CD4-positive, alpha-beta memory T cell (primary cell): ENCODE measurements around the gene TYW1. TPM values are rescaled to one million over a fixed set of nuclear protein-coding genes. Genes with fewer than 3 reads are reported as not detected.
"Not testable (repeated sequence)": the region's sequence is repeated elsewhere in the genome, so short reads cannot be mapped to it uniquely, and the experiment has no call there.

Experiments
- CTCF ChIA-PET: fragments of 350-600 bp; sonication (Branson Sonifier 250); formaldehyde crosslinking; loops from one replicate; lab custom pipeline; 2021; ENCODE audit warnings: inconsistent platforms; ENCODE audit not compliant: partially characterized antibody; lab: Charles Lee
- POLR2A ChIA-PET: fragments of 350-600 bp; sonication (Branson Sonifier 250); formaldehyde crosslinking; loops from one replicate; lab custom pipeline; 2021; ENCODE audit not compliant: partially characterized antibody; lab: Charles Lee
- DNase-seq, 5 donors: peaks; one replicate each; pipeline versions ENCODE4 v3.0.0 to v3.0.0-alpha.2; 2020 to 2022; ENCODE audit warnings: mixed read lengths in 1 of 5
- H3K27ac ChIP-seq: one replicate; pipeline ENCODE4 v1.7.0; 2013; ENCODE audit warnings: low read depth, low read length
- H3K27me3 ChIP-seq: 2 replicates; pipeline ENCODE4 v1.7.0; 2013; ENCODE audit warnings: mild to moderate bottlenecking, low read length, moderate library complexity; ENCODE audit not compliant: insufficient read depth
- H3K36me3 ChIP-seq: 2 replicates; pipeline ENCODE4 v1.7.0; 2013; ENCODE audit warnings: mild to moderate bottlenecking, low read length, moderate library complexity; ENCODE audit not compliant: insufficient read depth
- H3K4me1 ChIP-seq: 2 replicates; pipeline ENCODE4 v1.7.0; 2013; ENCODE audit warnings: mild to moderate bottlenecking, low read length, moderate library complexity; ENCODE audit not compliant: insufficient read depth
- H3K4me3 ChIP-seq, 2 donors: one replicate each; pipeline ENCODE4 v1.7.0; 2013; ENCODE audit warnings: low read length in 2 of 2, mild to moderate bottlenecking in 1 of 2
- H3K9me3 ChIP-seq, 2 donors: one replicate each; pipeline ENCODE4 v1.7.0; 2013; ENCODE audit warnings: low read length in 2 of 2, control low read depth in 1 of 2; ENCODE audit not compliant: control insufficient read depth in 1 of 2
- H3K27ac Mint-ChIP-seq, 7 donors: one replicate each; pipeline ENCODE4 v1.8.0; 2020 to 2021; ENCODE audit warnings: mixed read lengths in 7 of 7, mild to moderate bottlenecking in 6 of 7, inconsistent platforms in 3 of 7, moderate library complexity in 3 of 7
- H3K27me3 Mint-ChIP-seq, 2 donors: one replicate each; pipeline ENCODE4 v1.8.0; 2020 to 2021; ENCODE audit warnings: mixed read lengths in 2 of 2
- H3K36me3 Mint-ChIP-seq, 2 donors: one replicate each; pipeline ENCODE4 v1.8.0; 2020 to 2021; ENCODE audit warnings: mixed read lengths in 2 of 2, inconsistent platforms in 1 of 2, mild to moderate bottlenecking in 1 of 2
- H3K4me1 Mint-ChIP-seq, 4 donors: one replicate each; pipeline ENCODE4 v1.8.0; 2020 to 2021; ENCODE audit warnings: mixed read lengths in 4 of 4, mild to moderate bottlenecking in 1 of 4
- H3K4me3 Mint-ChIP-seq, 8 donors: one replicate each; pipeline ENCODE4 v1.8.0; 2020 to 2021; ENCODE audit warnings: mixed read lengths in 8 of 8, mild to moderate bottlenecking in 7 of 8, moderate library complexity in 6 of 8, inconsistent platforms in 3 of 8
- H3K9me3 Mint-ChIP-seq, 8 donors: one replicate each; pipeline ENCODE4 v1.8.0; 2020 to 2021; ENCODE audit warnings: mixed read lengths in 8 of 8, mild to moderate bottlenecking in 5 of 8, inconsistent platforms in 3 of 8, moderate library complexity in 1 of 8
- intact Hi-C: fragments of 100-400 bp; cut with micrococcal nuclease; formaldehyde crosslinking; loops from one replicate; pipeline ENCODE4 v1.15.1; 2023
- polyA plus RNA-seq, 2 donors: library from polyadenylated mRNA; unstranded; fragments of 300-500 nt; fragmentation: Illumina TruSeq; gene quantifications; one replicate each; pipeline ENCODE4 v1.2.3, GENCODE V29; 2021
- total RNA-seq, 2 experiments: library from RNA; stranded (reverse); gene quantifications; one replicate each; pipeline ENCODE4 v1.2.3, GENCODE V29; 2021

Gene TYW1
- total and polyA plus RNA-seq, 4 experiments from 2014 or later = 19.2 to 32.3 (median 27.7) TPM

DNA sequence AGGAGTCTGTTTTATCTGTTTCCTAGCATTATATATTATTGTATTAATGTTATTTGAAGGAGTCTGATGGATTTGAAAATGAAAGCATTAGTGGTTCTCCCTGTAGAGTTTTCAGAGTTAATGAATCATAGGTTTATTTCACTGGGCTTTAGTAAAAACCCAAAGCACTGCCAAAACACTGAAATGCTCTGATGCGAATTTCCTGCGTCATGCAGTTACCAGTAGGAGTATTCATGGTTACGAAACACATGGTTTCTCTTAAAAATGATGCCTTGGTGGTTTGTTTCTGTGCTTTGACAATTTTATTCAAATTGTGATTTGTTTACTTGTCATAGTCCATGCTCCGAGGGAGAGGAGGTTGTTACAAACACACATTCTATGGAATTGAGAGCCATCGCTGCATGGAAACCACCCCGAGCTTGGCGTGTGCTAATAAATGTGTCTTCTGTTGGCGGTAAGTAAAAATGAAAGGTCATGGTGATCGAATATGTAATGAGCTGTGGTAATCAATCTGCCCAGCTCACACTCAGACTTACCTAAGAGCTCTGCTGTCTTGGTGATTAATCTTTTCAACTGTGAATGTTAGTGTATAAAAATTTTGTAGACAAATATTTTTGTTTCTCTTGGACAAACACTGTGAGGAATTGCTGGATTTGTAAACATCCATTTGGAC lies 70.5 kb downstream of the TYW1 start:
- not testable (repeated sequence) for H3K9me3 ChIP-seq, H3K4me3 Mint-ChIP-seq

DNA sequence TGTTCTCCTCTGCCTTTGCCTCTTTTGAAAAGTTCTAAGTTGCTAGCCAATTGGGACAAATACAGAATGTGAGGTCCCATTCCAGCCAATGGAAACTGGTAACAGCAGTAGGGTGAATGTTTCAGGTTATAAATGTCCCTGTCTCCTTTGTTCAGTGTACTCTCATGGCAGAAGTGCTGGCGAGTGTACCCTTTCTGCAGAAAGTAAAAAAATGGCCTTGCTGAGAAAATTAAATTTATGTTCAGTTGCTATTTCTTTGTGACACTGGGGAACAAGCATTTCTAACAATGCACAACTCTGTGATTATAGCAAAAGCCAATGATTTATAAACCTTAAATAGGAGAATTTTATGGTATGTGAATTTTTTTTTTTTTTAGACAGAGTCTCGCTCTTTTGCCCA lies 79.5 kb downstream of the TYW1 start:
- H3K27me3 Mint-ChIP-seq, intact Hi-C loops, H3K4me1 ChIP-seq, H3K9me3 ChIP-seq, H3K4me3 Mint-ChIP-seq, H3K27me3 ChIP-seq, H3K27ac ChIP-seq, H3K36me3 ChIP-seq, H3K4me3 ChIP-seq, POLR2A ChIA-PET, H3K4me1 Mint-ChIP-seq, DNase-seq, CTCF ChIA-PET, H3K27ac Mint-ChIP-seq: not testable (repeated sequence)
- Mint-ChIP-seq H3K9me3 (peaks cover 0 to 59% (median 49%) of the 10 kb centered on the region in 8 donors), H3K36me3 (peaks cover 66 to 71% of the 10 kb centered on the region in 2 donors)

More for the DNA sequence above, 70.5 kb downstream of the TYW1 start:
- H3K27ac ChIP-seq, H3K4me3 ChIP-seq, H3K4me1 Mint-ChIP-seq, H3K4me1 ChIP-seq, POLR2A ChIA-PET, H3K36me3 ChIP-seq, H3K27me3 ChIP-seq, H3K27me3 Mint-ChIP-seq, CTCF ChIA-PET, DNase-seq, intact Hi-C loops: not testable (repeated sequence)
- Mint-ChIP-seq H3K36me3 (peaks cover 55 to 63% of the 10 kb centered on the region in 2 donors), H3K9me3 (peaks cover 4 to 13% (median 5%) of the 10 kb centered on the region in 8 donors), H3K27ac (peak overlapping the region in 4 of 7 donors; percentile 30 to 57 (median 43))

DNA sequence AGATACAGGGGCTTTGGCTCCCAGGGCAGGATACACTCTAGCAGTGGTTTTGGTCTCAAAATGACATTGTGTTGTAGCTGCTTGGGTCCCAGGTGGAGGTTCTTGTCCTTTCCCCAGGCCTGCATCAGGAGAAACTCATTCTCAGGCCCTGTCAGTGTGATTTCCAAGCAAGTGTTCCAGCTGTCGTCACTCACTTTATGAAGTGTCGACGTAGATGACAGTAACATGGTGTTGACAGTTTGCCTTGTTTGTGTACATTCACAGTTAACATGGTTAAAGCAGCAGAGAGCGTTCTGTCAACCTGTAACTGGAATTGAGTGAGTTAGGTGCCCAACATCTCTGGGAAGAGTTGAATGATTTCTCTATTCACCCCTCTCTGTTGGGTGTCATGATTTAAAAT lies 86.2 kb downstream of the TYW1 start:
- H3K4me3 Mint-ChIP-seq, intact Hi-C loops, DNase-seq, H3K27ac Mint-ChIP-seq, H3K27ac ChIP-seq, H3K27me3 ChIP-seq, CTCF ChIA-PET, H3K4me1 ChIP-seq, H3K36me3 ChIP-seq, H3K27me3 Mint-ChIP-seq, H3K9me3 ChIP-seq, H3K4me3 ChIP-seq, POLR2A ChIA-PET: not testable (repeated sequence)
- H3K9me3 Mint-ChIP-seq = peaks cover 0 to 32% (median 27%) of the 10 kb centered on the region in 8 donors
- H3K36me3 Mint-ChIP-seq = peaks cover 70 to 83% of the 10 kb centered on the region in 2 donors
- H3K4me1 Mint-ChIP-seq = peaks cover 2 to 17% (median 11%) of the 10 kb centered on the region in 4 donors

DNA sequence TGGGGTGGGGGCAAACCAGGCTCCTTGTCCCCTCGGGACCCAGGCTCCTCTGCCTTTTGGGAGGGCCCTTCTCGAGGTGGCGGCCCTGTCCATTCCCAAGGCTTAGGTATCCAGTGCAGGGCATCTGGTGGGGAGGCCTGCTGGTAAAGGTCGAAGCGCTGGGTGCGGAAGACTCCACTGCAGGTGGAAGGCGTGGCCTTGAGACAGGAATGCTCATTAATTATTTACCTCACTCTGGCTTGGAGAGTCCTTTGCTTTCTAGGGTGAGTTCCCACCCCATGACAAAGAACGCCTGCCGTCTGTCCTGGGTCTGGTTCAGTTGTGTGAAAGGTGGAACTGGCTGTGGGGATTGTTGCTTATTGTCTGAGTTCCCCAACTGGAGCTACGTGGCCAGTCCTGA lies 92.6 kb downstream of the TYW1 start:
- H3K9me3 Mint-ChIP-seq, CTCF ChIA-PET, H3K9me3 ChIP-seq, H3K27me3 ChIP-seq, DNase-seq, H3K4me3 Mint-ChIP-seq, H3K27ac ChIP-seq, intact Hi-C loops, POLR2A ChIA-PET, H3K4me1 Mint-ChIP-seq, H3K36me3 ChIP-seq, H3K4me3 ChIP-seq, H3K27ac Mint-ChIP-seq, H3K27me3 Mint-ChIP-seq, H3K4me1 ChIP-seq: not testable (repeated sequence)
- peaks cover 38 to 40% of the 10 kb centered on the region in 2 donors for H3K36me3 Mint-ChIP-seq

DNA sequence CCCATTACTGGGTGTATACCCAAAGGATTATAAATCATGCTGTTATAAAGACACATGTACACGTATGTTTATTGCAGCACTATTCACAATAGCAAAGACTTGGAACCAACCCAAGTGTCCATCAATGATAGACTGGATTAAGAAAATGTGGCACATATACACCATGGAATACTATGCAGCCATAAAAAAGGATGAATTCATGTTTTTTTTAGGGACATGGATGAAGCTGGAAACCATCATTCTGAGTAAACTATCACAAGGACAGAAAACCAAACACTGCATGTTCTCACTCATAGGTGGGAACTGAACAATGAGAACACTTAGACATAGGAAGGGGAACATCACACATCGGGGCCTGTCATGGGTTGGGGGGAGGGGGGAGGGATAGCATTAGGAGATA lies 94.4 kb downstream of the TYW1 start:
- CTCF ChIA-PET, intact Hi-C loops, H3K9me3 Mint-ChIP-seq, H3K27me3 Mint-ChIP-seq, H3K27me3 ChIP-seq, H3K27ac ChIP-seq, POLR2A ChIA-PET, DNase-seq, H3K4me1 Mint-ChIP-seq, H3K4me3 Mint-ChIP-seq, H3K36me3 ChIP-seq, H3K9me3 ChIP-seq, H3K4me3 ChIP-seq, H3K4me1 ChIP-seq: not testable (repeated sequence)
- Mint-ChIP-seq H3K36me3 (peaks cover 32 to 33% of the 10 kb centered on the region in 2 donors), H3K27ac (peak overlapping the region in 1 of 7 donors; percentile 41)

DNA sequence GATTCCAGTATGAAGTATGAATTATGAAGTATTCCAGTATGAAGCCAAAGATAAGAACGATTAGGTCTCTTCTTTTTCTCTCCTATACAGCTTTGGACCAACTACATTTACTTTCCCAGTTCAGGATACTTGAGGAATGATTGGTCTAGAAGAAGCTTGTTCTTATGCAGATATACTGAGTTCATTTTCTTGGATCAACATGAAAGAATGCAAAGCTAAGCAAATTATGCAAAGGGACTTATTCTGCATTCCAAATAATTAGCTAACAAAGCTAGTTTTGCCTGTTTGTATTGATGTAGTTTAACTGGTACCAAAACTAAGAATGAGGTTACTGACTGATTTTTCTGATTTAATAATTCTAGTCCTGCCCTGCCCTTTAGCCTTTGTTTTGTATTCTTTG lies 101.4 kb downstream of the TYW1 start:
- H3K27me3 ChIP-seq, H3K27me3 Mint-ChIP-seq, CTCF ChIA-PET, POLR2A ChIA-PET, H3K4me1 ChIP-seq, H3K27ac ChIP-seq, H3K4me3 ChIP-seq, H3K9me3 Mint-ChIP-seq, H3K4me3 Mint-ChIP-seq, H3K4me1 Mint-ChIP-seq, H3K27ac Mint-ChIP-seq, H3K36me3 ChIP-seq, intact Hi-C loops, H3K9me3 ChIP-seq, DNase-seq: not testable (repeated sequence)
- H3K36me3 Mint-ChIP-seq = peaks cover 36 to 46% of the 10 kb centered on the region in 2 donors

DNA sequence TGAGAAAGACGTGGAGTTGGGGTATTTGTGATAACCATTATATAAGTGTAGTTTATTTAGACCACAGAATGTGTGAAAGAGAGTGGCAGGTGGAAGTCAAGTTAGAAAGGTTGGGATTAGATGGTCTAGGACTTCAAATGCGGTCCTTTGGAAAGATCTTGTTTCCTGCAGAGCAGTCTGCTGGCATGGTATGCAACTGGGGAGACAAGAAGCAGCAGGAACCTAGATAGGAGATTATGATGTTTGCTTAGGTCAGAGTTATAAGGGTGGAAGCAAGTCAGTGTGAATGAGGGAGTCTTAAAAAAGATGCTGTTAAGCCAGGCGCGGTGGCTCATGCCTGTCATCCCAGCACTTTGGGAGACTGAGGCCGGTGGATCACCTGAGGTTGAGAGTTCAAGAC lies 102.8 kb downstream of the TYW1 start:
- intact Hi-C loops, CTCF ChIA-PET, H3K4me3 Mint-ChIP-seq, H3K27ac ChIP-seq, H3K9me3 Mint-ChIP-seq, H3K27me3 ChIP-seq, H3K4me3 ChIP-seq, DNase-seq, H3K4me1 ChIP-seq, POLR2A ChIA-PET, H3K36me3 ChIP-seq, H3K9me3 ChIP-seq, H3K27me3 Mint-ChIP-seq: not testable (repeated sequence)
- H3K36me3 Mint-ChIP-seq = peaks cover 39 to 55% of the 10 kb centered on the region in 2 donors
- H3K27ac Mint-ChIP-seq = peak overlapping the region in 2 of 7 donors; percentile 31 to 66
- H3K4me1 Mint-ChIP-seq = peaks cover 2 to 13% (median 9%) of the 10 kb centered on the region in 4 donors
